Lung (tissue), 12 donors: Measurements from ENCODE around the gene APPL1. TPM values are rescaled to one million over a fixed set of nuclear protein-coding genes. Genes with fewer than 3 reads are reported as not detected.

Source experiments
- ATAC-seq: fragments of 200-7000 bp; cut with Tn5 transposase; one replicate; pipeline ENCODE4 v1.9.1; 2020; ENCODE audit warnings: moderate number of reproducible peaks; ENCODE audit not compliant: insufficient read depth, low FRiP score
- DNase-seq, 3 donors: peaks; one replicate each; pipeline ENCODE4 v3.0.0-alpha.2; 2013 to 2017
- H3K27ac ChIP-seq, 2 donors: one replicate each; pipeline ENCODE4 v1.5.1; 2013; ENCODE audit warnings: mild to moderate bottlenecking in 2 of 2, moderate library complexity in 2 of 2, control low read depth in 1 of 2, inconsistent platforms in 1 of 2, low read depth in 1 of 2, low read length in 1 of 2
- H3K27me3 ChIP-seq, 3 donors: one replicate each; pipeline ENCODE4 v1.5.1; 2013; ENCODE audit warnings: low read length in 2 of 3; ENCODE audit not compliant: control insufficient read depth in 3 of 3, insufficient read depth in 3 of 3
- H3K36me3 ChIP-seq, 4 donors: one replicate each; pipeline ENCODE4 v1.5.1; 2013; ENCODE audit warnings: low read length in 4 of 4, mild to moderate bottlenecking in 1 of 4, moderate library complexity in 1 of 4; ENCODE audit not compliant: control insufficient read depth in 4 of 4, insufficient read depth in 4 of 4
- H3K4me1 ChIP-seq, 5 donors: one replicate each; pipeline ENCODE4 v1.5.1; 2013; ENCODE audit warnings: low read length in 5 of 5, mild to moderate bottlenecking in 2 of 5, moderate library complexity in 1 of 5; ENCODE audit not compliant: control insufficient read depth in 5 of 5, insufficient read depth in 5 of 5
- H3K4me3 ChIP-seq: one replicate; pipeline ENCODE4 v1.5.1; 2013; ENCODE audit warnings: mild to moderate bottlenecking, control low read depth, moderate library complexity
- H3K9ac ChIP-seq, 2 donors: one replicate each; pipeline ENCODE4 v1.5.1; 2013; ENCODE audit warnings: low read length in 2 of 2, control low read depth in 1 of 2; ENCODE audit not compliant: insufficient read depth in 1 of 2
- H3K9me3 ChIP-seq, 4 donors: one replicate each; pipeline ENCODE4 v1.5.1; 2013; ENCODE audit warnings: low read length in 3 of 4, mild to moderate bottlenecking in 1 of 4, moderate library complexity in 1 of 4; ENCODE audit not compliant: control insufficient read depth in 4 of 4, insufficient read depth in 3 of 4
- CTCF ChIP-seq: IDR thresholded peaks from 2 replicates; pipeline ENCODE4 v1.5.1; 2012; ENCODE audit warnings: mild to moderate bottlenecking; ENCODE audit errors: control extremely low read depth, extremely low read depth
- WGBS, 2 donors: extraction: QIAGEN DNeasy Blood & Tissue Kit; methylation state at CpG; one replicate each; pipeline ENCODE4 v1.1.7; 2013; 5-methylcytosine and 5-hydroxymethylcytosine counted together
- polyA plus RNA-seq, 2 donors: library from polyadenylated mRNA; stranded (reverse); fragments of 200-250 nt; gene quantifications; one replicate each; pipeline ENCODE4 v1.2.1, GENCODE V29; 2013
- total RNA-seq, 2 donors: library from RNA; depleted of rRNA in 1 of 2; stranded (reverse); fragments of >200 nt in 1 of 2; gene quantifications; one replicate each; pipeline ENCODE4 v1.2.1, GENCODE V29; 2014 to 2021
- donor health status: control.
- donor health status: control.
- donor health status: Bipolar disorder and iron deficiency.
- donor health status: healthy.
- donor health status: DM: yes; HTN: yes; CAD: no.

The APPL1 gene
- total and polyA plus RNA-seq, 4 donors, result 10.6 to 55.2 (median 20.1) TPM

- WGBS, 2 donors, result 86 to 90% methylated on average over 3 of the region's 3 CpGs
- TF ChIP-seq CTCF, result no peak
- no peaks in the 10 kb centered on the region for H3K27me3 ChIP-seq
- DNase-seq, result no peak
- no peak overlapping the region for H3K4me3 ChIP-seq
- no peak for ATAC-seq
- H3K4me1 ChIP-seq, result peaks cover 0 to 6% (median 0%) of the 10 kb centered on the region in 5 donors
- H3K36me3 ChIP-seq, result peaks cover 3 to 43% (median 17%) of the 10 kb centered on the region in 4 donors
- no peak overlapping the region for H3K27ac ChIP-seq
- H3K9ac ChIP-seq, result no peak overlapping the region
- no peaks in the 10 kb centered on the region for H3K9me3 ChIP-seq
These were observed 29.3 kb downstream of the APPL1 start for GRCh38 chr3:57256844-57257243.

- no peak for ATAC-seq
- no peak for DNase-seq
- peaks cover 0 to 3% (median 0%) of the 10 kb centered on the region in 5 donors for H3K4me1 ChIP-seq
- H3K4me3 ChIP-seq, result no peak overlapping the region
- TF ChIP-seq CTCF, result no peak
- peaks cover 6 to 46% (median 18%) of the 10 kb centered on the region in 4 donors for H3K36me3 ChIP-seq
- no peak overlapping the region for H3K9ac ChIP-seq
- H3K9me3 ChIP-seq, result no peaks in the 10 kb centered on the region
- no peaks in the 10 kb centered on the region for H3K27me3 ChIP-seq
- H3K27ac ChIP-seq, result no peak overlapping the region
These were observed 30.1 kb downstream of the APPL1 start for GRCh38 chr3:57257678-57258077.

GRCh38 chr3:57261119-57261518 is 33.6 kb downstream of the APPL1 start:
- Histone ChIP-seq H3K27ac (no peak overlapping the region), H3K36me3 (peaks cover 12 to 61% (median 28%) of the 10 kb centered on the region in 4 donors), H3K9me3 (peaks cover 0 to 3% (median 0%) of the 10 kb centered on the region in 4 donors), H3K27me3 (no peaks in the 10 kb centered on the region), H3K4me1 (no peaks in the 10 kb centered on the region), H3K4me3 (no peak overlapping the region), H3K9ac (no peak overlapping the region)
- no peak for DNase-seq
- ATAC-seq, result no peak
- no peak for TF ChIP-seq CTCF
- WGBS, 2 donors, result 97 to 98% methylated on average over 4 of the region's 4 CpGs

- ATAC-seq (no peak), DNase-seq (no peak)
- Histone ChIP-seq H3K4me3 (no peak overlapping the region), H3K9me3 (peaks cover 0 to 3% (median 0%) of the 10 kb centered on the region in 4 donors), H3K36me3 (peaks cover 12 to 61% (median 32%) of the 10 kb centered on the region in 4 donors), H3K4me1 (no peaks in the 10 kb centered on the region), H3K9ac (no peak overlapping the region), H3K27me3 (no peaks in the 10 kb centered on the region), H3K27ac (no peak overlapping the region)
- TF ChIP-seq CTCF, result no peak
- 95 to 97% methylated on average over 3 of the region's 3 CpGs for WGBS, 2 donors
These were observed 34.4 kb downstream of the APPL1 start for GRCh38 chr3:57261929-57262328.
